Central memory CD8-positive, alpha-beta T cell (primary cell): ENCODE data around the gene OTOF.

Experiments used
- ATAC-seq: fragments of 150-1000 bp; cut with Tn5 transposase; replicated peaks from 2 replicates; pipeline ENCODE4 v1.10.0; 2022; ENCODE audit warnings: mild to moderate bottlenecking, moderate FRiP score, moderate number of reproducible peaks; ENCODE audit not compliant: poor library complexity, severe bottlenecking; ENCODE audit errors: extremely low read depth
- DNase-seq, 2 donors: peaks; one replicate each; pipeline ENCODE4 v3.0.0; 2021; ENCODE audit warnings: low spot score in 2 of 2
- H3K27ac Mint-ChIP-seq: one replicate; pipeline ENCODE4 v1.8.0; 2022; ENCODE audit warnings: low read depth, mild to moderate bottlenecking, moderate library complexity, mixed read lengths
- H3K27me3 Mint-ChIP-seq: one replicate; pipeline ENCODE4 v1.8.0; 2022; ENCODE audit warnings: mixed read lengths
- H3K36me3 Mint-ChIP-seq: one replicate; pipeline ENCODE4 v1.8.0; 2022; ENCODE audit warnings: mild to moderate bottlenecking, moderate library complexity, mixed read lengths; ENCODE audit not compliant: insufficient read depth
- H3K4me1 Mint-ChIP-seq: one replicate; pipeline ENCODE4 v1.8.0; 2022; ENCODE audit warnings: mixed read lengths
- H3K4me3 Mint-ChIP-seq: one replicate; pipeline ENCODE4 v1.8.0; 2022; ENCODE audit warnings: mild to moderate bottlenecking, moderate library complexity, mixed read lengths
- H3K9me3 Mint-ChIP-seq: one replicate; pipeline ENCODE4 v1.8.0; 2022; ENCODE audit warnings: mixed read lengths

The OTOF gene

DNA sequence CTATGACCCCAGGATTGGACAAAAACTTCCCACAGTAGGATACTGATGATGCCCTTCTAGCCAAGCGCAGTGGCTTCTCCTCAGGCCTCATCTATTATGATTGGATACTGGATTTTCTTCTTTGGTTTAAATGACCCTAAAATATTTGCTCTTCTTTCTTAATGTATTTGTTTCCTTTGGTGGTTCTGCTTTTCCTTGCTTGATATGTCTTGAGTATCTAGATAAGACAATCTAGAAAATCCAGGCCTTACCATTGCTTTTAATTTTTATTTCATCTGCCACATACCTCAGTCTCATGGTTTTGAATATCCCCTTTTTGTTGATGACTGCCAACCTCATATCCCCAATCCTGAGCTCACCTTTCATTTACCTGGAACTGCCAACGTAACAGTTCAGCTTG is 35.6 kb downstream of the OTOF start:
- Mint-ChIP-seq H3K27ac (no peak overlapping the region), H3K4me3 (no peak overlapping the region), H3K27me3 (no peaks in the 10 kb centered on the region), H3K9me3 (no peaks in the 10 kb centered on the region), H3K36me3 (no peaks in the 10 kb centered on the region), H3K4me1 (no peaks in the 10 kb centered on the region)
- DNase-seq (no peak), ATAC-seq (no peak)

DNA sequence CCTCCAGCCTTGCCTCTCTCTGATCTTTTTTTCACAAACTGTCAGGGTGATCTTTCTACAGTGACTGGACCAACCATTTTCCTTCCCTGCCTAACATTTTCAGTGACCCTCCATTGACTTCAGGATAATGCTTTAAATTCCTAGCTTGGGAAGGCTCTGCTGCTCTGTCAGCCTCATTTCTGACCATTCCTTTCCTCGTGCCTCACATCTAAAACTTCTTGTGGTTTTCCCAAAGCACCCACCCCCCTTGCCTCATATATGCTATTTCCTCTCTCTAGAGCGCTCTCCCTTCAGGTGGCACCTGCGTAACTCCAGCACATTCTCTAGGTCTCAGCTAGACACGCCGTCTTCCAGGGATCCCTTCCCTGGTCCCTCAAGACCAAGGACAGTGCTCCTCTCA is 39.0 kb downstream of the OTOF start:
- DNase-seq (no peak), ATAC-seq (no peak)
- no peak overlapping the region for H3K27ac Mint-ChIP-seq
- no peaks in the 10 kb centered on the region for H3K9me3 Mint-ChIP-seq
- H3K36me3 Mint-ChIP-seq, result no peaks in the 10 kb centered on the region
- no peak overlapping the region for H3K4me3 Mint-ChIP-seq
- H3K4me1 Mint-ChIP-seq, result no peaks in the 10 kb centered on the region
- H3K27me3 Mint-ChIP-seq, result no peaks in the 10 kb centered on the region

DNA sequence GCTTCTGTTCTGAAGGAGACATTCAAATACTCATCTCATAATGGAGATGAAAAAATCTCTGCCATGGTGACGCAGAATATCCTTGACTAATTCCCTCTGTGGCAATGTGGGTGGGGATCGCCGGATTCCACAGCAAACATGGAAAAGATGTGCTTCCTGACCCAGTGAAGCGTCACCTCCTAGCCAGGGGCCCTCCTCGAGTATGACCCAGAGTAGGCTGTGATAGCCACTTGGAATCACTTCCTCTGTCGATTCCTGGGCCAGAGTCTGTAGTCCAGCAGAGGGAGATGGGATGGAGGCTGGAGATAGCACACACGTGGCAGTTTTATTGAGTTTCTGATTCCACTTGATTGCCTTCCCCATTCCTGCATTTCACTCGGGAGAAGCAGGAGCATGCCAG is 39.4 kb downstream of the OTOF start:
- Mint-ChIP-seq H3K36me3 (no peaks in the 10 kb centered on the region), H3K9me3 (no peaks in the 10 kb centered on the region), H3K27me3 (no peaks in the 10 kb centered on the region), H3K27ac (no peak overlapping the region), H3K4me1 (no peaks in the 10 kb centered on the region), H3K4me3 (no peak overlapping the region)
- ATAC-seq, result no peak
- no peak for DNase-seq

DNA sequence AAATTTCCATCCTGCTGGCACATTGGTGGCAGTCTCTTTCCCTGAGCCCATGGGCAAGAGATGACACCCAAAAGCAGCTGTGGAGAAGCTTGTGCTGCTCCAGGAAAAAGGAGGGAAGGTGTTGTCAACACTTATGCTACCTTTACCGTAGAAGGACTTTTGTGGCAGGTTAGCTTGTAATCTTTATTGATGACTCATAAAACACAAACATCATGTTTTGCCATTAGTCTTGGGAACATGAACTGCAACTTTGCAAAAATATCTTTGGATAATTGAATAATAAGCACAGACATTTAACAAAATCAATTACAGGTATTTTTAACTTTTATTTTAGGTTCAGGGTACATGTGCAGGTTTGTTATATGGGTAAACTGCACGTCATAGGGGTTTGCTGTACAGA is 42.8 kb downstream of the OTOF start:
- Mint-ChIP-seq H3K4me3 (no peak overlapping the region), H3K36me3 (no peaks in the 10 kb centered on the region), H3K27me3 (peaks cover 20% of the 10 kb centered on the region), H3K27ac (no peak overlapping the region), H3K9me3 (no peaks in the 10 kb centered on the region), H3K4me1 (no peaks in the 10 kb centered on the region)
- ATAC-seq (no peak), DNase-seq (no peak)

DNA sequence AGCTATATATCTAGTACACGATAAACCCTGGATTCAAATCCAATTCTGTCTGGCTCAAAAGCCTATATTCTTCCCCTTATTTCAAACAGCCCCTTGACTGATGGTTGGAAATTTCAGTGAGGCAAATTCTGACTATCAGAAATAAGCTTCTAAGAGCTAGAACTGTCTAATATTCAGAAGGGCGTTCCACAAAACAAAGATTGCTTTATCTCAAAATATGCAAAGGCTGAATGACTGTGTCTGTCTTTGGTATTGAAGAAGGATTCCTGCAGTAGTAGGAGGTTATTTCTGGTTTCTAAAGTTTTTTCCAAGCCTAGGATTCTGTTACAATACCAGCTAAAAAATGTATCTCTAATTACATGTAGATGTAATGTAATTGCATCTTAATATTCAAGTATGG is 45.1 kb downstream of the OTOF start:
- Mint-ChIP-seq H3K27me3 (peaks cover 27% of the 10 kb centered on the region), H3K4me3 (no peak overlapping the region), H3K27ac (no peak overlapping the region), H3K4me1 (no peaks in the 10 kb centered on the region), H3K9me3 (no peaks in the 10 kb centered on the region), H3K36me3 (no peaks in the 10 kb centered on the region)
- DNase-seq (no peak), ATAC-seq (no peak)

DNA sequence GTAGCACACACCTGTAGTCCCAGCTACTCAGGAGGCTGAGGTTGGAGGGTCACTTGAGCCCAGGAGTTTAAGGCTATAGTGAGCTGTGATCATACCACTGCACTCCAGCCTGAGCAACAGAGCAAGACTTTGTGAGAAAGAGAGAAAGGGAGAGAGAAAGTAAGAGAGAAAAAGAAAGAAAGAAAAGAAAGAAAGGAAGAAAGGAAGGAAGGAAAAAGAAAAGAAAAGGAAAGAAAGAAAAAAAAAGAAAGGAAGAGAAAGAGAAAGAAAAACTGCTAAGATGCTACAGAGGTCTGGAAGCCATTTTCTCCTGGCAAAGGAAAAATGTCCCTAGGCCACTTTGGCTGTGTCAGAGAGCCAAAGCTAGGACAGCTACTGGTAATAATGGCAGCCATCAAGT is 45.6 kb downstream of the OTOF start:
- DNase-seq, result no peak
- Mint-ChIP-seq H3K9me3 (no peaks in the 10 kb centered on the region), H3K36me3 (no peaks in the 10 kb centered on the region), H3K27ac (no peak overlapping the region), H3K27me3 (peaks cover 27% of the 10 kb centered on the region), H3K4me1 (no peaks in the 10 kb centered on the region), H3K4me3 (no peak overlapping the region)
- ATAC-seq, result no peak

DNA sequence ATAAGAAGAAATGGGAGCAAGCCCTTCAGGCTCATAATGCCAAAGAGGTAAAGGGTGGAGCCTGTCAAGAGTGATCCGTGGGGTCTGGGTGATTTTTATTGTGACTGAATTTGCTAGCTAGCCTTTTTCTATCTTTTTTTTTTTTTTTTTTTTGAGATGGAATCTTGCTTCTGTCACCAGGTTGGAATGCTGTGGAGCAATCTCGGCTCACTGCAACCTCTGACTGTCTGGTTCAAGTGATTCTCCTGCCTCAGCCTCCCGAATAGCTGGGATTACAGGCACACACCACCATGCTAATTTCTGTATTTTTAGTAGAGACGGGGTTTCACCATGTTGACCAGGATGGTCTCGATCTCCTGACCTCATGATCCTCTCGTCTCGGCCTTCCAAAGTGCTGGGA is 47.1 kb downstream of the OTOF start:
- H3K27me3 Mint-ChIP-seq, result peaks cover 27% of the 10 kb centered on the region
- no peaks in the 10 kb centered on the region for H3K9me3 Mint-ChIP-seq
- no peaks in the 10 kb centered on the region for H3K4me1 Mint-ChIP-seq
- no peak overlapping the region for H3K4me3 Mint-ChIP-seq
- H3K27ac Mint-ChIP-seq, result no peak overlapping the region
- H3K36me3 Mint-ChIP-seq, result no peaks in the 10 kb centered on the region
- DNase-seq (no peak), ATAC-seq (no peak)

DNA sequence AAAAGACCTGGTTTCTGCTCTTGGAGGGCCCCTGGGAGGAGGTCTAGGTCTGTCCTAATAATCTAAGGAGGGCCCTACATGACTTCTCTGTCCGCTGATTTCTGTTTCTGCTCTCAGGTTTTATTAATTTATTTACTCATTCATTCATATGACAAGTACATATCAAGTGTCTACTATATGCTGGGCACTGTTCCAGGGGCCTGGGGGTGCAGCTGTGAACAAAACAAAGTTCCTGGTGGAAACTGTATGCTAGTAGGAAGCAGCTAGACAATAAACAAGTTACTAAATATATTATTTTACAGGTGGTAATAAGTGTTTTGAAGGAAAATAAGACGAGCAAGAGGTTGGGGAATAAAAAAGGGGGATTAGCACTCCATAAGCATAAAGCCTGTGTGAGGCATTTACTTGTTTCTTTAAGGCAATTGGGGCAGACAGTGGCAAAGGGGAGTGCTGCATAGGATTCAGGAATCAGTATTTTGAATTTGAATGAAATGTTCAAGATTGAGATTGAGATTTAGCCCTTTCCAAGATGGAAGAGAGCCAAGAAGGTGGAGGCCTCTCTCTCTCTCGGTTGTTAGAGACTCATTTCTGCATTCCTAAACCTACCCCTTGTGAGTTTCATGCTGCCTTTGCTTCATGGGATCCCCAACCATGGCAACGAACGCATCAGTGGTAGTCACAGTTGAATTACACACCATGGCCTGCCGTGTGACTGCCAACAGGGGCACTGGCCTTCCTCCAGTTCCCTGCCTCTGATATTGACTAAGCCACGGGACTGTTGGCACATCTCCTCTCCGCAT is 47.9 kb downstream of the OTOF start:
- Mint-ChIP-seq H3K36me3 (no peaks in the 10 kb centered on the region), H3K27ac (no peak overlapping the region), H3K4me1 (no peaks in the 10 kb centered on the region), H3K27me3 (peaks cover 27% of the 10 kb centered on the region), H3K9me3 (peaks cover 2% of the 10 kb centered on the region), H3K4me3 (no peak overlapping the region)
- no peak for DNase-seq
- ATAC-seq, result no peak

DNA sequence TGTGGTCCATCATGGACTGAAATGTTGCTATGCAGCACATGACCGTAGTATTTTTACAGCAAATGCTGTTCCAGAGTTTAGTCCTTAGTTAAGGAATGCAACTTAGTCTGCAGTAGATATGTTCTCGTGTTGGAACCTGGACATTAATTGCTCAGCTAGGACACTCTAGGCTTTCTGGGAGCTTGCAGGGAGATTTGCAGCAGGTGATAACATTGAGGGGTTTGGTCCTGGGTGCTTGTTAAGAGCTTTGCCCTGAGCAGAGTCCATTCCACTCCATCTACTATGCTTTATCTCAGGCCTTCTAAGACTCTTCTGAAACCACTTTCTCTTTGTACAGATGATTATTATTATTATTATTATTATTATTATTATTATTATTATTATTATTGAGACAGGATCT is 49.1 kb downstream of the OTOF start:
- H3K36me3 Mint-ChIP-seq, result no peaks in the 10 kb centered on the region
- no peak for DNase-seq
- H3K9me3 Mint-ChIP-seq, result peaks cover 5% of the 10 kb centered on the region
- H3K27ac Mint-ChIP-seq, result no peak overlapping the region
- H3K4me1 Mint-ChIP-seq, result no peaks in the 10 kb centered on the region
- no peak for ATAC-seq
- no peak overlapping the region for H3K4me3 Mint-ChIP-seq
- peaks cover 27% of the 10 kb centered on the region for H3K27me3 Mint-ChIP-seq

DNA sequence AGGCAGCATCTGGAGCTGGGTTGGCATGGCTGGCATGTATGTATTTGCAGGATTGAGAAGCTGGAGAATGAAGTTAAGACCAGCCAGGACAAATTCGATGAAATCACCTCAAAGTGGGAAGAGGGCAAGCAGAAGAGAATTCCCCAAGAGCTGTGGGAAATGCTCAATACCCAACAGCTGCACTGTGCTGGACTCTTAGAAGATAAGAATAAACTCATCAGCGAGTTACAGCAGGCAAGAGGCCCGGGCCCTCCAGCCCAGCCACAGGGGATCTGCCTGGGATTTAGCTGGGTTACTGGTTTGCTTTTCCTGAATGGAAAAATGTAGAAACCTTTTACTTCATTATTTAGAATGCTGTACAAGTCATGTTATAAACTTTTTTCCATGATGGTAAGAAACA is 53.7 kb downstream of the OTOF start:
- H3K4me1 Mint-ChIP-seq, result no peaks in the 10 kb centered on the region
- DNase-seq (no peak), ATAC-seq (no peak)
- H3K4me3 Mint-ChIP-seq, result no peak overlapping the region
- H3K36me3 Mint-ChIP-seq, result no peaks in the 10 kb centered on the region
- no peaks in the 10 kb centered on the region for H3K27me3 Mint-ChIP-seq
- H3K27ac Mint-ChIP-seq, result no peak overlapping the region
- peaks cover 5% of the 10 kb centered on the region for H3K9me3 Mint-ChIP-seq

DNA sequence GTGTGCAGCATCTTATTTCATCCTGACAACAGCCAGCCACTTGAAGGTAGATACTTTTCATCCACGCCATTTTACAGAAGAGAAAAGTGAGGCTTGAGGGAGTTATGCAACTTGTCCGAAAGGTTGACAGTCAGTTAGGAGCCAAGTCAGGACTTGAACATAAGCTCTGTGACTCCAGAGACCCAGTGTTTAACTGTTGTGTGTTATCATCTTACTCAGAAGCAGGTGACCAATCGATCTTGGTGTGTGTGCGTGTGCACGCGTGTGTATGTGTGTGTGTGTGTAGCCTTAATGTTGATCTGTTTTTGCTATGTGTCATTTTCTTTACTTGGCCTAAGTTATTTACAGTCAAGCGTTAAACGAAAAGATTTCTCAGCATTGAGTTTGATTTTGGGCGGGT is 54.2 kb downstream of the OTOF start:
- Mint-ChIP-seq H3K4me1 (no peaks in the 10 kb centered on the region), H3K9me3 (peaks cover 5% of the 10 kb centered on the region), H3K4me3 (no peak overlapping the region), H3K27ac (no peak overlapping the region), H3K27me3 (no peaks in the 10 kb centered on the region), H3K36me3 (no peaks in the 10 kb centered on the region)
- DNase-seq (no peak), ATAC-seq (no peak)

DNA sequence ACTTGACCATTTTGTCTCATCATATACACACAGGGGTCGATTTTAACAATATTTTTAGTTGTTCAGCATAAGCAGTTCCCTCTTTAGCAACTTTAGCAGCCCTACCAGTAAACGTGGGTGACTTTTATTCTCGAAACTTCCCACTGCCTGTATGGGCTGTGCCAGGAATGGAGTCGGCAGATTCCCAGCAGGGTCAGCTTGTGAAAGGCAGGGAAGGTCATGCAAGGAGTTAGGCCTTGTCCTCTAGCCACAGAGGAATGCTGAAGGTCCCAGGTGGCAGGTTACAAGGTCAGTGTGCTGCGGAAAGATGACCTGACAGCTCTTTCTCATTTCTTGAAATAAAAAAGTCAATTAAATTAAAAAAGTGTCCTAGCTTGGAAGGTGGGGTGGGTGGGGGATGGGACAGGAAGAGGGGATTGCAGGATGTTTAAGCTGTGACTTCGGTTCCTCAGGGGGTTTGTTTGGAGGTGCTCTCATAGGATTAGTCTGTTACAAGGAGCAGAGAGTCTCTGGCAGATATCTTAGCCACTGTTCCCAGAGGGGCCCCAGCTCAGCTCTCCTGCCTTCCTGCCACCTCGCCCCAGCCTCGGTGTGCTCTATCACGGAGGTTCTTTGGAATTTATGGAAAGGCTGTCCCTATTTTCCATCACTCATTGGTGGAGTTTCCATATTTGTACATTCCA is 54.8 kb downstream of the OTOF start:
- no peaks in the 10 kb centered on the region for H3K4me1 Mint-ChIP-seq
- ATAC-seq (no peak), DNase-seq (no peak)
- peaks cover 5% of the 10 kb centered on the region for H3K9me3 Mint-ChIP-seq
- no peak overlapping the region for H3K4me3 Mint-ChIP-seq
- H3K27ac Mint-ChIP-seq, result no peak overlapping the region
- H3K36me3 Mint-ChIP-seq, result no peaks in the 10 kb centered on the region
- no peaks in the 10 kb centered on the region for H3K27me3 Mint-ChIP-seq

DNA sequence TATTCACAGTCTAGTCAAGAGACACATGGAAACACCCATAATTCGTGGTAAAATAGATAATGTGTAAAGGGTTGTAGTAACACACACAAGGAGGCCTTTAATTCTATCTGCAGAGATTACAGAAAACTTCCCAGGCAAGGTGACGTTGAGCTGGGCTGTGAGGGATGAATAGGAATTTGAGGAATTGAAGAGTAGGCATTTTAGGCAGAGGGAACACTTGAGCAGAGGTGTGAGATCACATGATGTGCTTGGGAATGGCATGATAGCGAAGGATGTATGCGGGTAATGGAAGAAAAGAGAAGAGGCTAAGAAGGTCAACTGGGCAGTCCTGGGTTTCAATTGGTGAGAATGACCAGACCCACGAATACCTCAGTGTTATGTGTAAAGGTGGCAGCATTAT is 56.0 kb downstream of the OTOF start:
- no peak overlapping the region for H3K27ac Mint-ChIP-seq
- no peak for DNase-seq

More for the DNA sequence above, 56.0 kb downstream of the OTOF start:
- H3K36me3 Mint-ChIP-seq, result no peaks in the 10 kb centered on the region
- H3K27me3 Mint-ChIP-seq, result no peaks in the 10 kb centered on the region
- no peak overlapping the region for H3K4me3 Mint-ChIP-seq
- H3K4me1 Mint-ChIP-seq, result no peaks in the 10 kb centered on the region
- peaks cover 5% of the 10 kb centered on the region for H3K9me3 Mint-ChIP-seq
- no peak for ATAC-seq
